Loucy (cell line): ENCODE results near the gene ZNF786.

Experiments
- H2AFZ ChIP-seq: fragments of 200-600 bp; sonication (generic); 2 replicates; pipeline ENCODE4 v1.6.0; 2016; ENCODE audit warnings: antibody characterized with exemption, mild to moderate bottlenecking, low read length, moderate library complexity
- H3F3A ChIP-seq: fragments of 200-600 bp; 2 replicates; pipeline ENCODE4 v1.6.0; 2016; ENCODE audit warnings: antibody characterized with exemption, low read depth, mild to moderate bottlenecking
- H3K27me3 ChIP-seq: fragments of 200-600 bp; sonication (generic); 2 replicates; pipeline ENCODE4 v1.6.1; 2014; ENCODE audit warnings: low read length, mild to moderate bottlenecking; ENCODE audit not compliant: insufficient read depth, poor library complexity, severe bottlenecking
- H3K36me3 ChIP-seq: fragments of 200-600 bp; sonication (generic); 2 replicates; pipeline ENCODE4 v1.6.1; 2016; ENCODE audit warnings: low read length; ENCODE audit not compliant: insufficient read depth
- H3K4me1 ChIP-seq: fragments of 200-600 bp; sonication (generic); 2 replicates; pipeline ENCODE4 v1.5.1; 2014; ENCODE audit warnings: low read length, mild to moderate bottlenecking; ENCODE audit not compliant: insufficient read depth, poor library complexity, severe bottlenecking
- H3K4me2 ChIP-seq: fragments of 200-600 bp; sonication (generic); 2 replicates; pipeline ENCODE4 v1.6.0; 2014; ENCODE audit warnings: antibody characterized with exemption, low read length, low read depth, mild to moderate bottlenecking; ENCODE audit not compliant: poor library complexity, severe bottlenecking
- H3K4me3 ChIP-seq: fragments of 200-600 bp; sonication (generic); 2 replicates; pipeline ENCODE4 v1.5.1; 2014; ENCODE audit warnings: low read length, mild to moderate bottlenecking, mixed read lengths; ENCODE audit not compliant: poor library complexity, severe bottlenecking
- H3K79me2 ChIP-seq: fragments of 200-600 bp; sonication (generic); 2 replicates; pipeline ENCODE4 v1.6.1; 2014; ENCODE audit warnings: low read length; ENCODE audit not compliant: insufficient read depth
- H3K9ac ChIP-seq: fragments of 200-600 bp; sonication (generic); 2 replicates; pipeline ENCODE4 v1.6.0; 2014; ENCODE audit warnings: mild to moderate bottlenecking, low read depth, low read length, moderate library complexity; ENCODE audit not compliant: poor library complexity, severe bottlenecking
- H3K9me2 ChIP-seq: fragments of 200-600 bp; sonication (generic); replicated peaks from 2 replicates; pipeline ENCODE4 v1.6.1; 2016; ENCODE audit warnings: low read depth, low read length, mixed read lengths
- H3K9me3 ChIP-seq: fragments of 200-600 bp; sonication (generic); 2 replicates; pipeline ENCODE4 v1.6.1; 2014; ENCODE audit warnings: mild to moderate bottlenecking, antibody characterized with exemption, low read length, low read depth; ENCODE audit not compliant: insufficient read depth
- H4K20me1 ChIP-seq: fragments of 200-600 bp; sonication (generic); 2 replicates; pipeline ENCODE4 v1.6.0; 2014; ENCODE audit warnings: antibody characterized with exemption, low read length, mild to moderate bottlenecking; ENCODE audit not compliant: insufficient read depth, poor library complexity, severe bottlenecking
- EZH2phosphoT487 ChIP-seq: fragments of 200-600 bp; IDR thresholded peaks from 2 replicates; pipeline ENCODE4 v1.6.1; 2018; ENCODE audit warnings: antibody characterized with exemption, mild to moderate bottlenecking, moderate library complexity, borderline replicate concordance
- TF ChIP-seq, protein P1 (sequence below): fragments of 200-600 bp; sonication (generic); conservative IDR thresholded peaks from 2 replicates; pipeline ENCODE4 v1.5.1; 2014; ENCODE audit warnings: mild to moderate bottlenecking, antibody characterized with exemption, low read length

ZNF786 gene

DNA sequence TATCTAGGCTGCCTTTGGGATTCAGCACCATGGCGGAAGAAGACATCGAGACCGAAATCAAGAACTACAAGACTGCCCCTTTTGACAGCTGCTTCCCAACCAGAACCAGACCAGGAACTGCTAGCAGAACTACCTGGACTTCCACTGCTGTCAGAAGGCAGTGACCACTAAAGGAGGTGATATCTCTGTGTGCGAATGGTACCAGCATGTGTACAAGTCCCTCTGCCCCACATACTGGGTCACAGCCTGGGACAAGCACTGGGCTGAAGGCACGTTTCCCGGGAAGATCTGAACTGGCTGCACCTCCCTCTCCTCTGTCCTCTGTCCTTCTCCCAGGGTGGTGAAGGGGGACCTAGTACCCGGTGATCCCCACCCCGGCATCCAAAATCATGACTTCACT lies 36.6 kb downstream of the ZNF786 start:
- no peaks in the 10 kb centered on the region for H3K79me2 ChIP-seq
- H3K27me3 ChIP-seq: no peaks in the 10 kb centered on the region
- no peaks in the 10 kb centered on the region for H3F3A ChIP-seq
- no peaks in the 10 kb centered on the region for H3K9me3 ChIP-seq
- H4K20me1 ChIP-seq: no peaks in the 10 kb centered on the region
- H3K4me2 ChIP-seq: no peak overlapping the region
- no peaks in the 10 kb centered on the region for H3K36me3 ChIP-seq
- no peak overlapping the region for H3K9ac ChIP-seq
- no peak overlapping the region for H2AFZ ChIP-seq
- TF ChIP-seq, protein P1, sequence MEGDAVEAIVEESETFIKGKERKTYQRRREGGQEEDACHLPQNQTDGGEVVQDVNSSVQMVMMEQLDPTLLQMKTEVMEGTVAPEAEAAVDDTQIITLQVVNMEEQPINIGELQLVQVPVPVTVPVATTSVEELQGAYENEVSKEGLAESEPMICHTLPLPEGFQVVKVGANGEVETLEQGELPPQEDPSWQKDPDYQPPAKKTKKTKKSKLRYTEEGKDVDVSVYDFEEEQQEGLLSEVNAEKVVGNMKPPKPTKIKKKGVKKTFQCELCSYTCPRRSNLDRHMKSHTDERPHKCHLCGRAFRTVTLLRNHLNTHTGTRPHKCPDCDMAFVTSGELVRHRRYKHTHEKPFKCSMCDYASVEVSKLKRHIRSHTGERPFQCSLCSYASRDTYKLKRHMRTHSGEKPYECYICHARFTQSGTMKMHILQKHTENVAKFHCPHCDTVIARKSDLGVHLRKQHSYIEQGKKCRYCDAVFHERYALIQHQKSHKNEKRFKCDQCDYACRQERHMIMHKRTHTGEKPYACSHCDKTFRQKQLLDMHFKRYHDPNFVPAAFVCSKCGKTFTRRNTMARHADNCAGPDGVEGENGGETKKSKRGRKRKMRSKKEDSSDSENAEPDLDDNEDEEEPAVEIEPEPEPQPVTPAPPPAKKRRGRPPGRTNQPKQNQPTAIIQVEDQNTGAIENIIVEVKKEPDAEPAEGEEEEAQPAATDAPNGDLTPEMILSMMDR: no peak
- TF ChIP-seq EZH2phosphoT487: no peak
- H3K4me3 ChIP-seq: no peak overlapping the region
- H3K4me1 ChIP-seq: no peaks in the 10 kb centered on the region
- H3K9me2 ChIP-seq: no peaks in the 10 kb centered on the region

DNA sequence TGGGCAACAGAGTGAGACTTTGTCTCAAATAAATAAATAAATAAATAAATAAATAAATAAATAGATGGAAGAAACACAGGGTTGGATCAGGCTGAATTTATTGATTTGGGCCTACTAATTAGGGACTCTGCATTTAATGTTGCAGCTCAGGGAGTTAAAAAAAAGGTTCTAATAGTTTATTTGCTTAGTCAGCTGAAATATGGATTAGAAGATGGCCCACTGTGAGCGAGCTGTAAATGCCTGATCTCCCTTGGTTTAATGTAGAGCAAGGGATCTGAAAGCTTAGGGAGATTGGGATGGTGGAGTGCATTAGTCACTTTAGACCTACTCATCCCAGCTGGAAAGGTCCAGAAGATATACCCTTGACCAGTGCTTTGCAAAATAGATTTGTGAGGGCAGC lies 37.1 kb downstream of the ZNF786 start:
- TF ChIP-seq EZH2phosphoT487: no peak
- TF ChIP-seq, protein P1: no peak
- no peaks in the 10 kb centered on the region for H3K9me3 ChIP-seq
- H3K9ac ChIP-seq: no peak overlapping the region
- H3K4me1 ChIP-seq: no peaks in the 10 kb centered on the region
- H3K79me2 ChIP-seq: no peaks in the 10 kb centered on the region
- H3F3A ChIP-seq: no peaks in the 10 kb centered on the region
- no peak overlapping the region for H2AFZ ChIP-seq
- H3K36me3 ChIP-seq: no peaks in the 10 kb centered on the region
- H4K20me1 ChIP-seq: no peaks in the 10 kb centered on the region
- no peaks in the 10 kb centered on the region for H3K9me2 ChIP-seq
- H3K4me3 ChIP-seq: no peak overlapping the region
- no peaks in the 10 kb centered on the region for H3K27me3 ChIP-seq
- no peak overlapping the region for H3K4me2 ChIP-seq

DNA sequence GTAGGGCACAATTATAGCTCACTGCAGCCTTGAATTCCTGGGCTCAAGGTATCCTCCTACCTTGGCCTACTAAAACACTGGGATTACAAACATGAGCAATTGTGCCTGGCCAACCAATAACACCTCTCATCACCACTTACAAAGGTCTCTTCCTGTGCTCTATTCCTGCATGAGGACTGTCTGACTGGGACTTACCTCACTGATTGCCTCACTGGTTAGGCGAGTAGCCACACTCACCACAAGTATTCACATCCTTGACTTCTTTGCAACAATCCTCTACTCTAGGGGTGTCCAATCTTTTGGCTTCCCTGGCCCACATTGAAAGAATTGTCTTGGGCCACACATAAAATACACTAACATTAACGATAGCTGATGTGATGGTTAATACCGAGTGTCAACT lies 39.6 kb downstream of the ZNF786 start:
- Histone ChIP-seq H3K4me1 (no peaks in the 10 kb centered on the region), H3K4me2 (no peak overlapping the region), H3K4me3 (no peak overlapping the region), H3K9me3 (no peaks in the 10 kb centered on the region), H3K9me2 (no peaks in the 10 kb centered on the region), H3K36me3 (no peaks in the 10 kb centered on the region), H3K9ac (no peak overlapping the region), H2AFZ (no peak overlapping the region), H3K27me3 (no peaks in the 10 kb centered on the region), H3K79me2 (no peaks in the 10 kb centered on the region), H4K20me1 (no peaks in the 10 kb centered on the region), H3F3A (no peaks in the 10 kb centered on the region)
- TF ChIP-seq EZH2phosphoT487: no peak
- TF ChIP-seq, protein P1: no peak
